Muscle of leg (tissue), 11 donors: ENCODE measurements around the gene CARD10. TPM values are rescaled to one million over a fixed set of nuclear protein-coding genes. Genes with fewer than 3 reads are reported as not detected.

Experiments
- DNase-seq: peaks from one replicate; pipeline ENCODE4 v3.0.0; 2013
- H3K27ac ChIP-seq: one replicate; pipeline ENCODE4 v1.5.1; 2013; ENCODE audit warnings: mild to moderate bottlenecking, low read length, control low read depth
- H3K27me3 ChIP-seq: one replicate; pipeline ENCODE4 v1.6.1; 2013; ENCODE audit warnings: low read length; ENCODE audit not compliant: control insufficient read depth, insufficient read depth
- H3K36me3 ChIP-seq: one replicate; pipeline ENCODE4 v1.6.1; 2013; ENCODE audit warnings: low read length; ENCODE audit not compliant: control insufficient read depth, insufficient read depth
- H3K4me1 ChIP-seq: one replicate; pipeline ENCODE4 v1.6.1; 2013; ENCODE audit warnings: low read length; ENCODE audit not compliant: control insufficient read depth, insufficient read depth
- H3K4me3 ChIP-seq: one replicate; pipeline ENCODE4 v1.5.1; 2013; ENCODE audit warnings: low read length, control low read depth
- H3K9me3 ChIP-seq: replicated peaks from 2 replicates; pipeline ENCODE4 v1.6.1; 2013; ENCODE audit warnings: low read depth, low read length; ENCODE audit not compliant: control insufficient read depth
- WGBS: methylation state at CpG from one replicate; pipeline ENCODE4 v1.1.5; 2013; ENCODE audit warnings: missing lambda C conversion rate; ENCODE audit not compliant: insufficient coverage; 5-methylcytosine and 5-hydroxymethylcytosine counted together
- polyA plus RNA-seq, 8 donors: library from polyadenylated mRNA; unstranded; fragments of 120-200 nt; gene quantifications; one replicate each; pipeline versions ENCODE4 v1.2.1 to v1.2.3, GENCODE V29; 2013; ENCODE audit warnings: inconsistent platforms in 1 of 8, low replicate concordance in 1 of 8; ENCODE audit not compliant: insufficient read length in 8 of 8, insufficient read depth in 1 of 8
- total RNA-seq: library from RNA; stranded (reverse); fragments of 120-200 nt; gene quantifications from one replicate; pipeline ENCODE4 v1.2.4, GENCODE V29; 2013

CARD10 gene
- total and polyA plus RNA-seq, 9 donors = 7.8 to 19.3 (median 13.3) TPM

DNA sequence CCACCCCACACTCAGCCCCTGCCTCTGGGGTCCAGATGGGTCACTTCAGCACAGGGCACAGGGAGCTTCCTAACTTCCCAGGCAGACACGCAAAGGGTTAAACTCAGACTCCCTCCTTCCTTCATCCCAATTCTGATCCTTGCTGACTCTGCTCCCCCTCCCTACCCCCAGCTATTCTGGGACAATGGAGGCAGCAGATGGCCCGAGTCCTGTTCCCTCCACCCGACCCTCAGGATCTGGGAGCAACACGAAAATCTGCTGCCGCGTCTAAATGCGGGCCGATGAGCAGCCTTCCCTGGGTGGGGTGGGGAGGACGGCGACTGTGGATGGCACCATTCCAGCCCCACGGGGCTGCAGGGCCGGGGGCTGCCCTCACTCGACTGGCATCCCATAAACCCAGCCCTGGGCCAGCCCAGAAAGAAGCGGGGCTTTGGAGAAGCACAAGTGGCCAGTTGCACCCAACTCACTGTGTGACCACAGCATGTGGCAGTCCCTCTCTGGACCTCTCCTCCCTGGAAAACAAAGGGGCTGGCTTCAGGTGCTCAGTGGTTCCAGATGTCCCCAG, 51.7 kb downstream of the CARD10 start:
- Histone ChIP-seq H3K4me3 (no peak overlapping the region), H3K36me3 (no peaks in the 10 kb centered on the region), H3K4me1 (peaks cover 6% of the 10 kb centered on the region), H3K27me3 (peaks cover 2% of the 10 kb centered on the region), H3K27ac (no peak overlapping the region), H3K9me3 (no peaks in the 10 kb centered on the region)
- 42% methylated on average over 7 of the region's 14 CpGs for WGBS
- DNase-seq = no peak

DNA sequence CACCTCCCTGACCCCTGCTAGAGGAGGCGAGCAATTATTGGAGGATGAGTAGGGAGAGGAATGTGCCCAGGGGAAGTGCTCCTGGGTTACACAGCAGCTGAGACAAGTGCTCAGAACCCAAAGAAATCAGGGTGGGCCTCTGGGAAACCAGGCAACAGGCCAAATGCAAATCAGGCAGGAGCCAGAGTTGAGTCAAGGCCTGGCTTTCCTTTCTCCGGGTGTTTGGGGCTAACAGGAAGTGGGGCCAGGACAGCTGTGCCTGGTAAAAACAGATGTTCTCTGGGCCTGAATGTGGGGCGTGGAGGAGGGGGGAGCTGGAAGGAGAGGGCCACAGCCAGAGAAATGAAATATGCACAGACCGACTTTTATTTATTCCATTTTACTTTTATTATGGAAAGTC, 55.0 kb downstream of the CARD10 start:
- no peak overlapping the region for H3K4me3 ChIP-seq
- no peak overlapping the region for H3K27ac ChIP-seq
- H3K4me1 ChIP-seq = peaks cover 6% of the 10 kb centered on the region
- no peaks in the 10 kb centered on the region for H3K36me3 ChIP-seq
- peak; percentile 82 for DNase-seq
- WGBS = 0% methylated on average over 1 of the region's 4 CpGs
- no peaks in the 10 kb centered on the region for H3K27me3 ChIP-seq
- no peaks in the 10 kb centered on the region for H3K9me3 ChIP-seq

DNA sequence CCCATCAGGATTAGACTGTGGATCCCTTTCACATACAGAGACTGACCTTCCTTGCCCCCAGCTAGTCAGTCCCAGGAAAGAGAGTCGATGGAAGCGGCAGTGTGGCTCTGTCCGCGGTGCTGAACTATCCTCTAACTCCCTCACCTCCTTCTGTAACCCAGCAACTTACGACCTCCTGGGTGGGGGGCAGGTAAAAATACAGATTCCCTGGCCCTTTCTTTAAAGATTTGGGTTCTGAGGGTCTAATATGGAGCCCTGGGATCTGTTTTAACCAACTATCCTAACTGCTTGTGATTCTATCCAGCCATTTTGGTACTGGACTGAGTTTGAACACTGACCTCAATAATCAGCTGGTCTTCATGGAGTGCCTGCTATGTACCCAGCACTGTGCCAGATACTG, 56.2 kb downstream of the CARD10 start:
- Histone ChIP-seq H3K4me1 (peaks cover 6% of the 10 kb centered on the region), H3K27me3 (peaks cover 3% of the 10 kb centered on the region), H3K9me3 (no peaks in the 10 kb centered on the region), H3K36me3 (no peaks in the 10 kb centered on the region), H3K27ac (no peak overlapping the region), H3K4me3 (no peak overlapping the region)
- DNase-seq = peak; percentile 69
- 0% methylated on average over 1 of the region's 5 CpGs for WGBS

DNA sequence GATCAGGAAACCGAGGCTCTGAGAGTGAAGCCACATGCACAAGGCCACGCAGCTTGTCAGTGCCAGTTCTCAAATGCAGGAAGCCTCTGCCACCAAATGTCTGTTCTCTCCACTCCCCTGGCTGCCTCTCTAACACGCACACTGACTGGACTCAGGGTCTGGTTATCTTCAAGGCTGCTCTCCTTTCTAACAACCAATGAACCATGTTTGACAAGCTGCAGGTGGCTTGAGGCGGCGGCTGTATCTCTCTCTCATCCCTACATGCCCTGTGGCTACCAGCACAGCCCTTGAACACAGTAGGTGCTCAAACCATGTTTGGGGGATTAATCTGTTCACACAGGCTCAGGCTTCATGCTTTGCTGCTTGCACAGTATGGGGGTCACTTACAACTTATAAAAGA, 56.8 kb downstream of the CARD10 start:
- H3K27ac ChIP-seq = no peak overlapping the region
- H3K9me3 ChIP-seq = no peaks in the 10 kb centered on the region
- no peaks in the 10 kb centered on the region for H3K36me3 ChIP-seq
- H3K4me1 ChIP-seq = peaks cover 6% of the 10 kb centered on the region
- no peak overlapping the region for H3K4me3 ChIP-seq
- H3K27me3 ChIP-seq = peaks cover 6% of the 10 kb centered on the region
- 63% methylated on average over 4 of the region's 5 CpGs for WGBS
- DNase-seq = no peak

DNA sequence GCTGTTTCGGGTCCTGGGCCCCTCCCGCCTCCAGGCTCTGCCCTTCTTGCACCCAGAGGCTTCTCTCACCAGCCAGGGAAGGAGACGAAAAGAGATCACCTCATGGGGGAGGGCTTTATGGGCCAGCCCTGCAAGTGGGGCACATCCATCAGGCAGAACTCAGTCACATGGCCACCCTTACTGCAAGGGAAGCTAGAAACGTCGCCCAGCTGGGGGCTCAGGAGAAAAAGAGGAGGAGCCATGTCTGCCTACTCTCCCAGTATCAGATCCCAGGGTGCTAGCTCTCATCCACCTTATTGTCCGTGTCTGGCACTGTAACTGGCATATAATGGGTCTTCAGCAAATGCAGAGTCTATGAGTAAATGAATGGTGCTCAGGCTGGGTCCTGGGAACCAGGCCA, 57.3 kb downstream of the CARD10 start:
- H3K4me3 ChIP-seq = no peak overlapping the region
- no peak for DNase-seq
- no peaks in the 10 kb centered on the region for H3K9me3 ChIP-seq
- peaks cover 6% of the 10 kb centered on the region for H3K4me1 ChIP-seq
- WGBS = 17% methylated on average over 3 of the region's 6 CpGs
- H3K36me3 ChIP-seq = no peaks in the 10 kb centered on the region
- peaks cover 9% of the 10 kb centered on the region for H3K27me3 ChIP-seq
- no peak overlapping the region for H3K27ac ChIP-seq

DNA sequence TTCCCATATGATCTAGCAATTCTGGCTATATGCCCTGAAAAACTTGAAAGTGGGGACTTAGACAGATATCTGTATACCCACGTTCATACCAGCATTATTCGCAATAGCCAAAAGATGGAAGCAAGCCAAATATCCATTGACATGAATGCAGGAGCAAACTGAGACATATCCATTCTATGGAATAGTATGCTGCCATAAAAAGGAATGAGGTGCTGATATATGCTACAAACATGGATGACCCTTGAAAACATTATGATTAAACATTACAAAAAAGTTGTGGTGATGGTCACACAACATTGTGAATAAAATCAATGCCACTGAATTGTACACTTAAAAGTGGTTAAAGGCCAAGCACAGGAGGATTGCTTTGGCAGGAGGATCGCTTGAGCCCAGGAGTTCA, 58.5 kb downstream of the CARD10 start:
- peaks cover 21% of the 10 kb centered on the region for H3K27me3 ChIP-seq
- no CpG with 5 or more reads among the region's 3 CpGs for WGBS
- peaks cover 6% of the 10 kb centered on the region for H3K4me1 ChIP-seq
- H3K27ac ChIP-seq = no peak overlapping the region
- H3K9me3 ChIP-seq = no peaks in the 10 kb centered on the region
- H3K4me3 ChIP-seq = no peak overlapping the region
- DNase-seq = no peak
- no peaks in the 10 kb centered on the region for H3K36me3 ChIP-seq

DNA sequence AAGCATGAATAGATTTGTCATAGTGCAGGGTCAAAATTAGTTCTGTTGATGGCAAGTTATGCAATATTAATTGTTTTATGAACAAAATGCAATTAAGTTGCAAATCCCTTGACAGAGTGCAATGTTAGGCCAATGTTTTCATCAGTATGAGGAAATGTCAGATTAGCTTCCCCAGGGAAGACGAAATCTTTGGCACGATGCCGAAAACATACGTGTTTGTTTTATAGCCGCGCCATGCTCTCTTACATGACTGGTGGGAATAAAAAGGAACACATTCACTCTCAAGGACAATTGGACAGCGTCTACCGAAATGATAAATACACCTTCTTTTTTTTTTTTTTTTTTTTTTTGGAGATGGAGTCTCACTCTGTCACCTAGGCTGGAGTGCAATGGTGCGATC, 60.0 kb downstream of the CARD10 start:
- no peak overlapping the region for H3K27ac ChIP-seq
- no peak for DNase-seq
- H3K4me1 ChIP-seq = peaks cover 3% of the 10 kb centered on the region
- H3K36me3 ChIP-seq = no peaks in the 10 kb centered on the region
- no peaks in the 10 kb centered on the region for H3K9me3 ChIP-seq
- 71% methylated on average over 4 of the region's 9 CpGs for WGBS
- peaks cover 34% of the 10 kb centered on the region for H3K27me3 ChIP-seq
- H3K4me3 ChIP-seq = no peak overlapping the region

DNA sequence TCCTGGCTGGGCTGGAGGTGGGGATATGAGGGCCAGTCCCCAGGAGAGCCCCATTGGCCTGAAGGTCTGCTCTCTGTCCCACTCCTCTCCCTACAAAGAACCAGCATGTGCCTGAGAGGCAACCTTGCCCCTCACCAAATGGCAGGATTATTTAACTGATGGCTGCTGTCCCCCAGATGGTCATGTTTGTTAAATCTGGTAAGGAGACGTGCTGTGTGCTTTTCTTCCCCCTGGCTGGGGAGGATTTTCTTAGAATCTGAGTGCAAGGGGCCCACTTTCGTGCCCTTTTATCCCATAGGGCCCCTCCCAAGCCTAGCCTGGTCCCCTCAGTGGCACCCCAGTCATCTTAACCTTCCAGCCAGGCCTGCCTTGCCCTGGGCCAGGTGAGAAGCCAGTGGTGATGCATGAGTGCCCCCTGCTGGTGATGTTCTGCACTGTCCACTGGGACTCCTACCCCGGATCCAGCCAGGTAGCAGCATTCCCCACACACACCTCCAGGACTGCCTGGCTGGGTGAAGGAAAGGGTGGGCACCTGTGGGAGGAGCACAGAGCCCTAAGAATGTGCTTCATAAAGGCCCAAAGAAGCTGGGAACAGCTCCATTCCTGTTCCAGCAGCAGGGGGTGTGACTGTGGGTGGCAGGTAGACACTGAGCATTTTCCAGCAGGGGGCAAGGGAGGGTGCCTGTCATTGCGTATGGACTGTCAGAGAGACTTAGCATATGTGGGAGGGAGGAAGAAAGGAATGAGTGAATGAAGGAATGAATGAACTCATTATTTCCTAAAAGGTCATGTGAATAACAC, 61.9 kb downstream of the CARD10 start:
- H3K27me3 ChIP-seq = peaks cover 39% of the 10 kb centered on the region
- no CpG with 5 or more reads among the region's 4 CpGs for WGBS

DNA sequence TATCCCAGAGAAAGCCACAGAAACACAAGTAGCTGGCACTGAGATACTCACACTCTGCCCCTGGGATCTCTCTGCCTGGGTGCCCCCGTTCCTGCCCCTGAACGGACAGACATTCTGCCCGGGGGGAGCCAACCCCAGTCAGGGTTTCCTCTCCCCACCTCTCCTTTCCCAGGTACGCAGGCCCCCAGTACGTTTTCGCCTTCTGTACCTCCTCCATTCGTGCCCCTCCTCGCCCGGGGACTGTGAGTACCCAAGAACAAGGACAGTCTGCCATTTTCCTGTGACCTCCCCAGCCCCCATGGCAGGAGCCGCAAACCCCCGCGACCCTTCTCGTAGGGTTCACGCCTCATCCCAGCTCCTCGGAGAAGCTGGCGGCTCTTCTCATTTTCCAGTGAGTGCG, 62.9 kb downstream of the CARD10 start:
- no peak overlapping the region for H3K4me3 ChIP-seq
- no peak overlapping the region for H3K27ac ChIP-seq
- WGBS = 53% methylated on average over 17 of the region's 17 CpGs
- DNase-seq = no peak
- peaks cover 39% of the 10 kb centered on the region for H3K27me3 ChIP-seq
- H3K36me3 ChIP-seq = no peaks in the 10 kb centered on the region
- peaks cover 1% of the 10 kb centered on the region for H3K9me3 ChIP-seq
- no peaks in the 10 kb centered on the region for H3K4me1 ChIP-seq

More for the DNA sequence above, 61.9 kb downstream of the CARD10 start:
- no peaks in the 10 kb centered on the region for H3K9me3 ChIP-seq
- H3K36me3 ChIP-seq = no peaks in the 10 kb centered on the region
- H3K4me1 ChIP-seq = no peaks in the 10 kb centered on the region
- no peak overlapping the region for H3K4me3 ChIP-seq
- H3K27ac ChIP-seq = no peak overlapping the region
- peak; percentile 42 for DNase-seq

DNA sequence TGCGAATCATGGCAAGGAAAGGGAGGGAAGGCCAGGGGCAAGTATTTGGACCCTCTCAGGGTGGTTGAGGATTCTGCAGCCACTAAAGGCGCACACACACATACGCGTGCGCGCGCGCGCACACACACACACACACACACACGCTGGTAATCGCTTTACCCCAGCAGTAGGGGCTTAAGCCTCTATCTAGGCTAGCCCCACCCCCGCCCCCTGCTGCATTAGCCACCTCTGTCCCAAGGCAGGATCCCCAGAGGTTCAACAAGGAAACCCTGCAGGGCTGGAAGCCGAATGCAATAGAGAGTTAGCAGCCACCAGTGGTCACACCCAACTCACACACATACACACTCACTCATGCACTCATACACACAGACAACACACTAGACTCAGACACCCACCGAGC, 63.3 kb downstream of the CARD10 start:
- Histone ChIP-seq H3K27ac (no peak overlapping the region), H3K4me1 (no peaks in the 10 kb centered on the region), H3K9me3 (peaks cover 2% of the 10 kb centered on the region), H3K36me3 (no peaks in the 10 kb centered on the region), H3K27me3 (peaks cover 39% of the 10 kb centered on the region), H3K4me3 (no peak overlapping the region)
- no peak for DNase-seq
- WGBS = 57% methylated on average over 2 of the region's 14 CpGs
